Measurements from ENCODE around the gene PSMD13.

Gene PSMD13

DNA sequence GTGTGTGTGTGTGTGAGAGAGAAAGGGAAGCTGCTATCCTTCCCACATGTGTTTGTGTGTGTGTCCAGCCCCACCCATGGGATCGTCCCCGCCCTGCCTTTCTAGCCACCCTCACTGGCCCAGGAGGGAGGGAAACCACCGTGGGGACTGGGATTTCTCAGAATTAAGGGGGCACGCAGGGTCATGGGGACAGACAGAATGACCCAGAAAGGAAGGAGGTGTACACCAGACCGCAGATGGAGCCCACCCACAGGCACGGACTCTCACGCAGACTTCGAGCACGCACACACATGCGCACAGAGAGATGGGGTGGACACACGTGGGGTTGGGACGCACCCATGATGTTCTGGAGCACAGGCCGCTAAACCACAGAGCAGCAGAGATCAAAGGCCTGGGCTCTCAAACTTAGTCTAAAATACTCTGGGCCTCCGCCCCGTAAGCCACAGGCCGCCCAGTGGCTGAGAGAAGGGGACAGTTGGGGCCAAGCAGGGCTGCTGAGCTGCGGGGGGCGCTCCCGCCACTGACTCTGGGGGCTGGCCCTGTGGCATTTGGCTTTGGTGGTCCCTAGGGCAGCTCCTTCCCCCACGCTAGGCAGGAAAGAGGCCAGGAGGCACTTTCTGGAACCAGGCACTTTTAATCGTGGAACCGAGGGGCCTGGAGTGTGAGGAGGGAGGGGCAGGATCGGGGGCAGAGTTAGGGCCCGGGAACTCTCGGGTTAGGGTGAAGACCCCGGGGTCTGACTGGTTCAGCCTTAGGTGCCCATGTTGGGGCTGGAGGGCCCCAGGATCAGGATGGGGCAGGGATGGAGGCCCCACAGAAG lies 61.0 kb downstream of the PSMD13 start:
- DNase-seq (ENCODE audit: low read depth in 2 of 2, low spot score in 1 of 2) = no peak

DNA sequence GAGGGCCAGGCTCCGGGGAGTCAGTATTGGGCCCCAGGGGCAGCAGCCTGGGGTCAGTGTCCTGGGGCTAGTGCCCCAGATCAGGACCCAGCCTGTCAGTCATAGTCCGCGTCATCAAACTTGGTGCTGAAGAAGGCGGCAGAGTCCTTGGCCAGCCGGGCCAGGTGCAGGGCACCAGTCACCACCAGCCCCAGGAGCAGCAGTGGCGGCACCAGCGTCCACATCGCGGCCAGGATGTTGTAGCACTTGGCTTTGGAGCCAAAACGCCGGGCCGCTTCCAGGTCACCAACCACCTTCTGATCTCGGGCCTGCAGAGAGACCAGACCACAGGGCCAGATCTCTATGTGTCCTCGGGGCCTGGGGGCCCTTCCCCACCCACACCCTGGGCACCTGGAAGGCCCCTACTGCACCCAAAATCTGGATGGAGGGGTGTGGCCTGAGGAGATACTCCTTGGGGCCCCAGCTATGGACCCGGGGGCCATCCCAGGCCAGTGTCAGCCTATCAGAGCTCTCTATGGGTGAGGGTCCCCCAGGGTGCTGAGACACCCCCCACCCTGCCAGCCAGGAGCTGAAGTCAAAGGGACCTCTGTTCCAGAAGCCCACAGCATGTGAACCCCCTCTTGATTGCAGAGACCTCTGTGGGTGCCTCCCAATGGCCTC lies 61.8 kb downstream of the PSMD13 start:
- DNase-seq (ENCODE audit: low read depth in 2 of 2, low spot score in 1 of 2) = no peak

DNA sequence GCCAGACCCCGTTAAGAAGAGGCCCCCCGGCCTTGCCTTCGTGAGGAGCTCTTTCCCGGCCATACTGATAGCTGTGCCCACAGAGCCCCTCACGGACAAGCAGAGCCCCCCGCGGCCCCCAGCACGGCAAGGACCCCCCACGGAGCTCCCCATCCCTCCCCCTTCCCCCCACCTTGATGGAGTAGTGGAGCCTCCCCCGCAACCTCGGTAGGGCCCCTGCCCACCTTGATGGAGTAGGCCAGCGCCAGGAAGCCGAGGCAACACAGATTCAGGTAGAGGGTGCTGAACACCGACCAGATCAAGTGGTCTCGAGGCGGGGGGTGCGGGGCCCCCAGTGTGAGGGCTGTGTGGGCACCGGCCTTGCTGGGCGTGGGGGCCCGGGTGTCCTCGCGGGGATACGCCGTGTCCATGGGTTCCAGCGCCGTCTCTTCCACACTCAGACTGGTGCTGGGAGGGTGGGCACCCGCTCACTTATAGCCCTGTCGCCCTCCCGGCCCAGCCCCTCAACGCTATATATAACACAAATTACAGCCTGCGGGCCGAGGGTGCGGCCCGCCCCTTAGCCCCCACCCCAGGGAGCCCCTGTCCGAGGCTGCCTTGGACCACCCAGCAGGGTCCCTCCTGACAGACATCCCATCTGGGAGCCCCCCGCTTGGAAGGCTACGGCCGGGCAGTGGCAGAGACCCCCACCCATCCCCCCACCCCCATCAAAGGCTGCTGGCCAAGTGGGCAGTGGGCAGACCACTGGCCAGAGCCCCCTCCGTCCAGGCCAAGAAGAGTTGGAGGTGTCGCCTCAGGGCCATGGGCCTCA lies 62.5 kb downstream of the PSMD13 start, which contains the start of gene IFITM5:
Gene IFITM5, minus strand, starts transcription at position 446 of the 811 bp plus-strand sequence. Its CDS starts 36 bp downstream, at position 410.
- DNase-seq (ENCODE audit: low read depth in 2 of 2, low spot score in 1 of 2) = no peak

DNA sequence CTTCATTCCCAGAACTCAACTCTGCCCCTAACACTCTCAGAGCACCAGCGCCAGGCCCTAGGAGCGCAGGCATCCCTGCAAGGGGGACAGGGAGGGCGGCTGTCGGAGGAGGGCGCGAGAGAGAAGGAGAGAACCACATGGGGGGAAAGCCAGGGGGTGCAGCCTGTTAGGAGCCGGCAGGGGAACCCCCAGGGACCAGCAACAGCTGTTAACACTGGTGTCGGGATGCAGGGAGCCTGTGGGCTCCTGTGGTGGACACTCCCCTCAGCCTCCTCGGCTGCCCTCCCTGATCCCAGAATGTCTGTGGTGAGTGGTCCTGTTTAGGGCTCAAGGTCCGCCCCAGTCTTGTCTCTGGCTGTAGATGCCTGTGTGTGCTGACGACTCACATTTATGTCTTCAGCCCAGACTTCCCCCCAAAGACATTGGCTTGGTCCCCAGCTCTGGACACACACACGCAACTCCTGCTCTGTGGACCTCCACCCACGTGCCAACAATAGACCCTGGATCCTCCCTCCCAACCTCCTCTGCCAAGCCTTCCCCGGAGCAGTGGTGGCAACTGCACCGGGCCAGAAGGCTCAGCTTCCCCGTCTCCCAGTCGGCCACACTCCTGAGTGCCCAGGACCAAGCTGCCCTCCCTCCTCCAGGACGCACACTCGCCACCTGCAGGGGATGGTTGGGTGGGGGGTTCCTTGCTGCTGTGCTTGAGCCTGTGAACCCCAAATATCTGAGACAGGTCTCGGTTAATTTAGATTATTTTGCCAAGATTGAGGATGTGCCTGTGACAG lies 63.4 kb downstream of the PSMD13 start:
- DNase-seq (ENCODE audit: low read depth in 2 of 2, low spot score in 1 of 2) = no peak

Data from stimulated activated CD8-positive, alpha-beta memory T cell treated with anti-CD3 and anti-CD28 coated beads, Interleukin-4, amount 100 ng/mL, for 4 hours (primary cell).